HS-5 (cell line): ENCODE data around the gene SYT7.
"Not testable (repeated sequence)": the region's sequence is repeated elsewhere in the genome, so short reads cannot be mapped to it uniquely, and the experiment has no call there.

Experiments used
- DNase-seq: peaks from one replicate; pipeline ENCODE4 v3.0.0-alpha.2; 2012; ENCODE audit warnings: low read depth

The SYT7 gene

GRCh38 chr11:61475433-61475832, 105.4 kb downstream of the SYT7 start:
- DNase-seq, result no peak

GRCh38 chr11:61474013-61474643, 106.7 kb downstream of the SYT7 start:
- no peak for DNase-seq

GRCh38 chr11:61473370-61474012, 107.4 kb downstream of the SYT7 start:
- DNase-seq, result no peak

- no peak for DNase-seq
Measured at GRCh38 chr11:61472868-61473267, 108.0 kb downstream of the SYT7 start.

- no peak for DNase-seq
Measured at GRCh38 chr11:61472282-61472681, 108.6 kb downstream of the SYT7 start.

- DNase-seq, result no peak
Measured at GRCh38 chr11:61468002-61468401, 112.9 kb downstream of the SYT7 start.

GRCh38 chr11:61467602-61468001, 113.3 kb downstream of the SYT7 start:
- DNase-seq, result not testable (repeated sequence)
